HCT116 (cell line): ENCODE measurements around the gene ZNF529. TPM values are rescaled to one million over a fixed set of nuclear protein-coding genes. Genes with fewer than 3 reads are reported as not detected.

Source experiments
- total RNA-seq: library from RNA; stranded (reverse); gene quantifications from one replicate; pipeline ENCODE4 v1.2.1, GENCODE V29; 2021; ENCODE audit not compliant: unreplicated experiment

Gene ZNF529
- total RNA-seq, 1 experiment from 2014 or later, result 0.30 TPM

Other genes starting within 250 kb of the ZNF529 start
- 2.8 TPM for gene ZFP14, start 194.1 kb downstream of the ZNF529 start, total RNA-seq
- not detected for gene ZFP82, start 154.6 kb downstream of the ZNF529 start, total RNA-seq
- gene ZNF566, start 83.7 kb downstream of the ZNF529 start, total RNA-seq, result 6.4 TPM
- 0.07 TPM for gene ZNF260, start 45.0 kb downstream of the ZNF529 start, total RNA-seq
- not detected for gene ZNF382, start 32.0 kb upstream of the ZNF529 start, total RNA-seq
- gene ZNF461, start 93.5 kb upstream of the ZNF529 start, total RNA-seq, result 0.34 TPM
- gene ZNF567, start 114.3 kb upstream of the ZNF529 start, total RNA-seq, result 5.6 TPM
- gene ZNF850, start 199.5 kb upstream of the ZNF529 start, total RNA-seq, result 1.4 TPM